Stimulated activated effector memory CD8-positive, alpha-beta T cell treated with anti-CD3 and anti-CD28 coated beads, Interleukin-12 subunit alpha, Interleukin-12 subunit beta, amount 100 ng/mL, for 72 hours (primary cell): ENCODE data around the gene DYNLT5.
"Not testable (repeated sequence)": the region's sequence is repeated elsewhere in the genome, so short reads cannot be mapped to it uniquely, and the experiment has no call there.

Source experiments
- ATAC-seq: fragments of 150-1000 bp; cut with Tn5 transposase; 2 replicates; pipeline ENCODE4 v1.10.0; 2021
- DNase-seq, 2 donors: peaks; one replicate each; pipeline ENCODE4 v3.0.0; 2021 to 2022; ENCODE audit warnings: low spot score in 2 of 2
- H3K27ac Mint-ChIP-seq: one replicate; pipeline ENCODE4 v1.8.0; 2022; ENCODE audit warnings: mild to moderate bottlenecking, mixed read lengths
- H3K36me3 Mint-ChIP-seq: one replicate; pipeline ENCODE4 v1.8.0; 2022; ENCODE audit warnings: mild to moderate bottlenecking, mixed read lengths
- H3K4me1 Mint-ChIP-seq: one replicate; pipeline ENCODE4 v1.8.0; 2022; ENCODE audit warnings: mixed read lengths
- H3K4me3 Mint-ChIP-seq: one replicate; pipeline ENCODE4 v1.8.0; 2022; ENCODE audit warnings: mild to moderate bottlenecking, mixed read lengths
- H3K9me3 Mint-ChIP-seq: one replicate; pipeline ENCODE4 v1.8.0; 2022; ENCODE audit warnings: mixed read lengths

The DYNLT5 gene

DNA sequence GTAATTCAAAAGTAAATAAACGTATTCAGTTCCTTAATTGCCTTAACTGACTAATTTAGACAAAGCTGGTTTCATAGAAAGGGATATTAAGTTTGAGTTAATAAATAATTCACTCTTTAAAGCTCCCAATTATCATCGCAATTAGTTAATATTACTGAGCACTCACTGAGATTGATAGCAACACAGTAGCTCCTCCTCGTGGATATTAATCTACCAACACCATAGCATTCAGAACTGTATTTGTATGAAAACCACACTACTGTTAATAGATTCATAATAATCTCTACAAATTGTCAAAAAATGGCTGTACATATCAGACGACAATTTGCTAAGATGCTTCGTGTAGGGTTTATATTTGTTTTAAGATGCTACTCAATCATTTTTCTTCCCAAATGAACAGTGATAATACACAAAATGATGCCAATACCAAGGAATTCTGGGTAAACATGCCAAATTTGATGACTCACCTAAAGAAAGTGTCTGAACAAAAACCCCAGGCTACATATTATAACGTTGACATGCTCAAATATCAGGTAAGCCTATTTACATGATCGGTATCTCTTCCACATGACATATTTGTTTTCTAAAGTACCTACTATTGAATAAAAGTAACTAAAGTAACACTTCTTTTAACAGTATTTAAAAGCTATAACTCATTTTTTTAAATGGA is 18.8 kb upstream of the DYNLT5 start:
- ATAC-seq (no peak), DNase-seq (no peak)
- no peaks in the 10 kb centered on the region for H3K36me3 Mint-ChIP-seq
- H3K4me1 Mint-ChIP-seq: peaks cover 9% of the 10 kb centered on the region
- H3K9me3 Mint-ChIP-seq: no peaks in the 10 kb centered on the region
- no peak overlapping the region for H3K27ac Mint-ChIP-seq
- H3K4me3 Mint-ChIP-seq: no peak overlapping the region

DNA sequence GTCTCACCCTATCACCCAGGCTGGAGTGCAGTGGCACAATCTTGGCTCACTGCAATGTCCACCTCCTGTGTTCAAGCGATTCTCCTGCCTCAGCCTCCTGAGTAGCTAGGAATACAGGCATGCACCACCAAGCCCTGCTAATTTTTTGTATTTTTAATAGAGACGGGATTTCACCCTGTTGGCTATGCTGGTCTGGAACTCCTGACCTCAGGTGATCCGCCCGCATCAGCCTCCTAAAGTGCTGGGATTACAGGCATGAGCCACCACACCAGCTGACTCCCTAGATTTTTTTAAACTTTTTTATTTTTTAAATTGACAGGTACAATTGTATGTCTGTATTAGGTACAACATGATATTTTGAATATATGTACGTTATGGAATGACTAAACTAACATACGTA is 17.7 kb upstream of the DYNLT5 start:
- peaks cover 14% of the 10 kb centered on the region for H3K4me1 Mint-ChIP-seq
- H3K4me3 Mint-ChIP-seq, ATAC-seq, H3K9me3 Mint-ChIP-seq, H3K36me3 Mint-ChIP-seq, DNase-seq, H3K27ac Mint-ChIP-seq: not testable (repeated sequence)

GRCh38 chr1:66737836-66738235 is 14.4 kb upstream of the DYNLT5 start:
- H3K4me1 Mint-ChIP-seq: peaks cover 7% of the 10 kb centered on the region
- no peak overlapping the region for H3K4me3 Mint-ChIP-seq
- H3K27ac Mint-ChIP-seq: no peak overlapping the region
- DNase-seq: no peak
- no peaks in the 10 kb centered on the region for H3K9me3 Mint-ChIP-seq
- no peaks in the 10 kb centered on the region for H3K36me3 Mint-ChIP-seq
- ATAC-seq: no peak

DNA sequence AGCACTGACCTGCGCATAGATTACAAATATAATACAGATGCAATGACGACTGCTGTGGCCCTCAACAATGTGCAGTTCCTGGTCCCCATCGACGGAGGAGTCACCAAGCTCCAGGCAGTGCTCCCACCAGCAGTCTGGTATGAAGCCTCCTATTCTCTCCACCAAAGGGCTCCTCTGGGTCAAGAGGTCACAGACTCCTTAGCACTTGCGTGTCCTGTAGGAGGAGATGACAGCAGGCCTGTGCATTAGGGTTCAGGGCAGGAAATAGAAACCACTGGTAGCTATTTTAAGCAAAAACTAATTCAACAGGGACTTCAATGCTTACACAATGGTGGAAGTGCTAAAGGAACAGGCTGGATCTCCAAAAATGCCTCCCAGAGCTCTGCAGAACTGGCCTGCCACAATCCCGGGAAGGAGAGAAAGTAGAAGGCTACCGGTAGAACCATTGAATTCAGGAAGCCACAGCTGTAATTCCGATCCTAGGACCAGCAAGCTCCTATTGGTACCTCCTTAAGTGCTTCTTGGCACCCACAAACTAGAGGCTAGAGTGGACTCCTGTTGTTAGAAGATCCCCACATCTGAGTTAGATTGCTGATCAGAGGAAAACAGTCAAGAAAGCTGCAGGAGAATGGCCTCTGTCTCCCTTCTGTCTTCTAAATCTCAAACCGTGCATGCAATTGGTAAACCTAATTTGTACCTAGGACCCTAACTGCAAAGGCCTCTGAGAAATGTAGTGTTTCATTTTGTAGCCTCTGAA is 12.7 kb upstream of the DYNLT5 start:
- peak; percentile 59 for ATAC-seq
- DNase-seq: no peak
- peaks cover 5% of the 10 kb centered on the region for H3K4me1 Mint-ChIP-seq
- H3K36me3 Mint-ChIP-seq: no peaks in the 10 kb centered on the region
- no peaks in the 10 kb centered on the region for H3K9me3 Mint-ChIP-seq
- H3K4me3 Mint-ChIP-seq: no peak overlapping the region
- no peak overlapping the region for H3K27ac Mint-ChIP-seq

GRCh38 chr1:66745451-66745850 is 6.8 kb upstream of the DYNLT5 start:
- no peaks in the 10 kb centered on the region for H3K4me1 Mint-ChIP-seq
- no peak overlapping the region for H3K4me3 Mint-ChIP-seq
- no peak overlapping the region for H3K27ac Mint-ChIP-seq
- ATAC-seq: no peak
- no peaks in the 10 kb centered on the region for H3K9me3 Mint-ChIP-seq
- DNase-seq: no peak
- no peaks in the 10 kb centered on the region for H3K36me3 Mint-ChIP-seq

GRCh38 chr1:66747501-66747900 is 4.8 kb upstream of the DYNLT5 start:
- Mint-ChIP-seq H3K9me3 (no peaks in the 10 kb centered on the region), H3K36me3 (no peaks in the 10 kb centered on the region), H3K4me3 (no peak overlapping the region), H3K27ac (no peak overlapping the region), H3K4me1 (peaks cover 6% of the 10 kb centered on the region)
- DNase-seq (no peak), ATAC-seq (no peak)

DNA sequence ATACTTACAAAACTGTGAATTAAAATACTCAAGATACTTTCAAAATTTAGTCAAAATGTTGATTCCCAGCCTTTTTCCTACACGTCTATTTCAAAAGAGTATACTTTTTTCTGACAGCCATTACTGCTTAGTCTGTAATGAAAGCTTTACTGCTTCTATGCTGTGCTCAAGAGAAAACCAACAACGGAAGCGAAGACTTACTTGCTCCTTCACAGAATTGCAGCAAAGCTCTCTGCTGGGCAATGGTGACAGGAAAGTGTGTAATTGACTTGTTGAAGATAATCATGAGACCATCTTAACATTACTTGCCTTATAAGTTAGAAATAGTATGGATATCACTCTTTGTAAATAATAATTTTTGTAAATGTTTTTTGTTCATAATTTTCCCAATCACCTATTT is 1.7 kb upstream of the DYNLT5 start:
- H3K36me3 Mint-ChIP-seq: no peaks in the 10 kb centered on the region
- H3K27ac Mint-ChIP-seq: no peak overlapping the region
- DNase-seq: no peak
- no peaks in the 10 kb centered on the region for H3K9me3 Mint-ChIP-seq
- H3K4me1 Mint-ChIP-seq: peaks cover 14% of the 10 kb centered on the region
- no peak overlapping the region for H3K4me3 Mint-ChIP-seq
- no peak for ATAC-seq

DNA sequence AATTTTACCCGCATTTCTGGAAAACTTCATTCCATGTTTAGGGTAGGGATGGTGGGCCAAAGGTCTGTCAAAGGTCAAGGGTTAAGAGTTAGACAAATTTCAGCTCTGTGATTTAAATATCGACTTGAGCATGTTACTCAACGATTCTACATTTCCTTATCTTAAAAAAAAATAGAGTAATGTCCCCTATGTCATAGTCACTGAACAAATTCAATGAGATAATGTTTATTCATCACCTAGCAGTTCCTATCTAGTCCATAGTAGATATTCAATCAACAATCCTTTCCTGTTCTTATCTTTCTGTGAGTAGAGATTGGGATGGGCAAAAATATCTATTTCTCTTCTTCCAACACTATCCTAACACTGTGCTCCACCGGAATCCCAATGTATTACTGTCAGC is 1.1 kb upstream of the DYNLT5 start:
- DNase-seq: no peak

DNA sequence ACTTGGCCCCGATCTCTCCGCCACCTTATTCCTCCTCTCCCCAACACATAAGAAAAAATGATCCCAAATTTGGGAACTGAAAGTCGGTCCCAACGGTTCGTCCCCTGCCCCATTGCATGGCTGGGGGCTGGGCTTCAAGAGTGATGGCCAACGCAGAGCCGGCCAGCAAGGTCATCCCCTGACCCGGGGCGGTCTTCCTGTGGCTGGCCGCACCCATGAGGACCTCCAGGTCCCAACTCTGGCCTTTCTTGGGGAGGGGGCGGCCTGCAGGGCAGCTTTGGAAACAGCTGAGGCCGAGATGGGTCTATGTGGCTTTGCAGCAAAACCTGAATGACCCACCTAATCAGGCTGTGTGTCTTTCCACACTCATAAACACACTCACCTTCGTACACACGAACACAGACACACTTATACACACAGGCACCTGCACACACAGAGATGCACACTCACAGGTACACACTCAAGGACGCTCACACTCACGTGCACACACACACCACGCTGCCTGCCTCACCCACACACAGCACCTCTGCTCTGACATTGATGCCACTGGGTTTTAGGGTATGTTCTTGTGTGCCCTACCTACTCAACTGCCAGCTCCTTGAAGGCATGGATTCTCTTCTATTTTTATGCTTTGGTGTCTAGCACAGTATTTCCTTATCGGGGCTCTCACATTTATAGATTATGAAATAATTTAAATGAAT is 562 bp downstream of the DYNLT5 start:
- H3K36me3 Mint-ChIP-seq: no peaks in the 10 kb centered on the region
- H3K4me3 Mint-ChIP-seq: peak overlapping the region; percentile 7
- no peak for ATAC-seq
- H3K9me3 Mint-ChIP-seq: no peaks in the 10 kb centered on the region
- H3K4me1 Mint-ChIP-seq: peaks cover 14% of the 10 kb centered on the region
- H3K27ac Mint-ChIP-seq: no peak overlapping the region
- no peak for DNase-seq

More for the DNA sequence above, 1.1 kb upstream of the DYNLT5 start:
- no peak overlapping the region for H3K27ac Mint-ChIP-seq
- ATAC-seq: no peak
- H3K4me3 Mint-ChIP-seq: no peak overlapping the region
- H3K9me3 Mint-ChIP-seq: no peaks in the 10 kb centered on the region
- H3K4me1 Mint-ChIP-seq: peaks cover 14% of the 10 kb centered on the region
- no peaks in the 10 kb centered on the region for H3K36me3 Mint-ChIP-seq

- H3K4me3 Mint-ChIP-seq: no peak overlapping the region
- H3K36me3 Mint-ChIP-seq: no peaks in the 10 kb centered on the region
- H3K4me1 Mint-ChIP-seq: peaks cover 5% of the 10 kb centered on the region
- no peaks in the 10 kb centered on the region for H3K9me3 Mint-ChIP-seq
- ATAC-seq (no peak), DNase-seq (no peak)
- no peak overlapping the region for H3K27ac Mint-ChIP-seq
Measured at GRCh38 chr1:66757722-66758240, 5.5 kb downstream of the DYNLT5 start.

GRCh38 chr1:66758241-66758755 is 6.0 kb downstream of the DYNLT5 start:
- Mint-ChIP-seq H3K9me3 (no peaks in the 10 kb centered on the region), H3K36me3 (no peaks in the 10 kb centered on the region), H3K4me1 (no peaks in the 10 kb centered on the region), H3K27ac (no peak overlapping the region), H3K4me3 (no peak overlapping the region)
- DNase-seq (no peak), ATAC-seq (no peak)

DNA sequence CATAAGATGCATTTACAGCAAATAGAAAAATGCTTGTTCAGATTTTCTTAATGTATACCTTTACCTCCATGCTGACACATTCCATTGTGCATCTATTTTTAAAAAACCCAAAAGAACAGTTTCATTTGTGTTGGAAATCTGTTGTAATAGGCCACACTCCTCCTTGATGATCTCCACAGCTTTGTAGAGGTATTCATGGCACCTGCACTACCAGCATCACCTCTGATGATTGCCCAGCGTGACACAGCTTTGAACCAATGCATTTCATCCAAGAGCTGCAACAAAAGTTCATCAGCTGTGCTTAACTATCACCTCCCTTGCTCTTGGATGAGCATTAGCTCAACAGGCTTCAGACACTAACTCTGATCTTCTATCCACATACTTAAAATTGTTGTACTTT is 8.2 kb downstream of the DYNLT5 start:
- ATAC-seq (no peak), DNase-seq (no peak)
- Mint-ChIP-seq H3K4me1 (no peaks in the 10 kb centered on the region), H3K9me3 (no peaks in the 10 kb centered on the region), H3K27ac (no peak overlapping the region), H3K4me3 (no peak overlapping the region), H3K36me3 (no peaks in the 10 kb centered on the region)

DNA sequence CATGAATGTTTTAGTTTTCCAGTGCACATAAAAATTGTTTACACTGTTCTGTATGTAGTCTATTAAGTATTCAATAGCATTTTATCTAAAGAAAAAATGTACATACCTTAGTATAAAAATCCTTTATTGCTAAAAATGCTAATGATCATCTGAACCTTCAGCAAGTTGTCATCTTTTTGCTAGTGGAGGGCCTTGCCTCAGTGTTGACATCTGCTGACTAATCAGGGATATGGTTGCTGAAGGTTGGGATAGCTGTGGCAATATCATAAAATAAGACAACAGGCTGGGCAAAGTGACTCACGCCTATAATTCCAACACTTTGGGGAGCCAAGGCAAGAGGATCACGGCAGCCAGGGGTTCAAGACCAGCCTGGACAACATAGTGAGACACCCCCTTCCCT is 9.0 kb downstream of the DYNLT5 start:
- no peaks in the 10 kb centered on the region for H3K4me1 Mint-ChIP-seq
- H3K4me3 Mint-ChIP-seq: no peak overlapping the region
- ATAC-seq (no peak), DNase-seq (no peak)
- no peaks in the 10 kb centered on the region for H3K36me3 Mint-ChIP-seq
- H3K9me3 Mint-ChIP-seq: no peaks in the 10 kb centered on the region
- no peak overlapping the region for H3K27ac Mint-ChIP-seq

DNA sequence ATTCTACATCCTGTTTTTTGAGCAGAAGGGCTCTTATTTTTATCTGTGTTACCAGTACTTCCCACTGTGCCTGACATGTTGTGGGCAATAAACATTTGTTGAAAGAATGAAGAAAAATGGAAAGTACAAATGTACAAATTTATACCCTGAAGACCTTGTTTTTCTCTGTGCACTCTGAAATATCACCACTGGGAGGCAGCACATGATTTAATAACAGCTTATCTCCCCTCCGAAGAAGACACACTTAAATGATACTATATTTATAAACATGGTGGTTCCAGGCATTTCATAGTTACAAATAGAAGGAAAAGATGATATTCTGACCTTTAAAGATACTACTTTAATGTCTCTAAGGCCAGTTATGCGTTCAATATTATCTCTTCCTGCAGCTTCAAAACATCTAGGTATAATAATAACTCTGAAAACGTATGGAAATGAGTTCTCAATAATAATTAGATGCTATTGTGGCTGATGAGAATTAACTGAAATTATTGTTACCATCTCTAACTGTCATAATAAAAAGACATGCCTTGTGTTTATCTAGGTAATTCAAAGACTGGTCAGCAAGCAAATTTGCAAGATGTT is 12.8 kb downstream of the DYNLT5 start:
- no peaks in the 10 kb centered on the region for H3K36me3 Mint-ChIP-seq
- H3K27ac Mint-ChIP-seq: no peak overlapping the region
- H3K9me3 Mint-ChIP-seq: no peaks in the 10 kb centered on the region
- H3K4me3 Mint-ChIP-seq: no peak overlapping the region
- H3K4me1 Mint-ChIP-seq: peaks cover 17% of the 10 kb centered on the region
- ATAC-seq: peak; percentile 53
- DNase-seq: peak; percentile 23 to 68

GRCh38 chr1:66767626-66768025 is 15.4 kb downstream of the DYNLT5 start:
- DNase-seq (no peak), ATAC-seq (no peak)
- H3K4me3 Mint-ChIP-seq: no peak overlapping the region
- H3K27ac Mint-ChIP-seq: no peak overlapping the region
- no peaks in the 10 kb centered on the region for H3K36me3 Mint-ChIP-seq
- H3K4me1 Mint-ChIP-seq: peaks cover 27% of the 10 kb centered on the region
- H3K9me3 Mint-ChIP-seq: no peaks in the 10 kb centered on the region
